Prostate gland (tissue), 2 donors: ENCODE data around the gene DNTT. TPM values are rescaled to one million over a fixed set of nuclear protein-coding genes. Genes with fewer than 3 reads are reported as not detected.

Source experiments
- DNase-seq: peaks from one replicate; pipeline ENCODE4 v3.0.0-alpha.2; 2019; ENCODE audit warnings: low spot score
- H3K27ac ChIP-seq, 2 donors: fragments of 200-600 bp; sonication (generic); 2 replicates each; pipeline ENCODE4 v1.5.1; 2017 to 2019
- H3K27me3 ChIP-seq: fragments of 200-600 bp; sonication (generic); replicated peaks from 2 replicates; pipeline ENCODE4 v1.5.1; 2019; ENCODE audit not compliant: insufficient read depth
- H3K36me3 ChIP-seq, 2 donors: fragments of 200-600 bp; sonication (generic); 1 replicate in 1 of 2; 2 replicates in 1 of 2; pipeline versions ENCODE4 v1.5.1 to v1.8.1; 2017 to 2019
- H3K4me1 ChIP-seq: fragments of 200-600 bp; sonication (generic); replicated peaks from 2 replicates; pipeline ENCODE4 v1.5.1; 2019
- H3K4me3 ChIP-seq, 2 donors: fragments of 200-600 bp; sonication (generic); 2 replicates each; pipeline ENCODE4 v1.5.1; 2017 to 2019
- H3K9me3 ChIP-seq: fragments of 200-600 bp; sonication (generic); 2 replicates; pipeline ENCODE4 v1.5.1; 2017
- POLR2A ChIP-seq: fragments of 450-650 bp; IDR thresholded peaks from one replicate; pipeline ENCODE4 v1.6.1; 2016; ENCODE audit warnings: antibody characterized with exemption, mild to moderate bottlenecking
- POLR2AphosphoS5 ChIP-seq: sonication (generic); formaldehyde crosslinking; IDR thresholded peaks from one replicate; pipeline ENCODE4 v1.6.1; 2017; ENCODE audit warnings: antibody characterized with exemption
- WGBS: methylation state at CpG from one replicate; pipeline ENCODE4 v1.1.5; 2018; 5-methylcytosine and 5-hydroxymethylcytosine counted together
- intact Hi-C: fragments of 100-400 bp; cut with DNase I; formaldehyde crosslinking; loops from one replicate; pipeline ENCODE4 v1.14.2; 2022
- total RNA-seq, 2 donors: library from RNA; depleted of rRNA; stranded (reverse); fragments of >200 nt; gene quantifications; one replicate each; pipeline ENCODE4 v1.1.0, GENCODE V29; 2016
- TF ChIP-seq, protein P1 (sequence below), 4 experiments: fragments of 200-600 bp in 2 of 4; fragments of 450-650 bp in 2 of 4; sonication (generic) in 2 of 4; IDR thresholded peaks; 1 replicate in 3 of 4; 2 replicates in 1 of 4; pipeline ENCODE4 v1.5.1; 2016 to 2019; ENCODE audit warnings: antibody characterized with exemption in 4 of 4, mild to moderate bottlenecking in 2 of 4, moderate library complexity in 2 of 4

DNTT gene
- total RNA-seq, 2 donors from 2014 or later, result not detected

DNA sequence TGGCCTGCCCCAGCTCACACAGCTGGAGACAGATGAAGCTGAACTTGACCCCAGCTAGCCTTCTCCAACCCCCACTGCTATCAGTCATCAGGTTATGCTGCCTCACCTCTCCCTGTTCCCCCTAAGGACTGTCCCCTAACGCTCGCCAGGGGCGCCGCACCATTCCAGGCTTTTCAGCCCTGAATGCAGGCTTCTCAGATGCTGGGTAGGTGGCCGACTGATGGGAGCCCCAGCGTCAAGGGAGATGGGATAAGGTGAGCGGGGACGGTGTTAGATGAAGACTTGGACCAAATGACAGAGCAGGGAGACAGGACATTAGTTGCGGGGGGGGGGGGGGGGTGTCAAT is 70.4 kb downstream of the DNTT start:
- H3K36me3 ChIP-seq, result no peaks in the 10 kb centered on the region
- no peak for TF ChIP-seq POLR2A
- no peak for TF ChIP-seq POLR2AphosphoS5
- TF ChIP-seq, protein P1, sequence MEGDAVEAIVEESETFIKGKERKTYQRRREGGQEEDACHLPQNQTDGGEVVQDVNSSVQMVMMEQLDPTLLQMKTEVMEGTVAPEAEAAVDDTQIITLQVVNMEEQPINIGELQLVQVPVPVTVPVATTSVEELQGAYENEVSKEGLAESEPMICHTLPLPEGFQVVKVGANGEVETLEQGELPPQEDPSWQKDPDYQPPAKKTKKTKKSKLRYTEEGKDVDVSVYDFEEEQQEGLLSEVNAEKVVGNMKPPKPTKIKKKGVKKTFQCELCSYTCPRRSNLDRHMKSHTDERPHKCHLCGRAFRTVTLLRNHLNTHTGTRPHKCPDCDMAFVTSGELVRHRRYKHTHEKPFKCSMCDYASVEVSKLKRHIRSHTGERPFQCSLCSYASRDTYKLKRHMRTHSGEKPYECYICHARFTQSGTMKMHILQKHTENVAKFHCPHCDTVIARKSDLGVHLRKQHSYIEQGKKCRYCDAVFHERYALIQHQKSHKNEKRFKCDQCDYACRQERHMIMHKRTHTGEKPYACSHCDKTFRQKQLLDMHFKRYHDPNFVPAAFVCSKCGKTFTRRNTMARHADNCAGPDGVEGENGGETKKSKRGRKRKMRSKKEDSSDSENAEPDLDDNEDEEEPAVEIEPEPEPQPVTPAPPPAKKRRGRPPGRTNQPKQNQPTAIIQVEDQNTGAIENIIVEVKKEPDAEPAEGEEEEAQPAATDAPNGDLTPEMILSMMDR (IDR thresholded peaks at IDR 0.05), result no peak
- WGBS, result 34% methylated on average over 9 of the region's 9 CpGs
- H3K4me3 ChIP-seq, result peak overlapping the region in 1 of 2 donors; percentile 30
- intact Hi-C loops, result no loop called here
- no peak for DNase-seq
- no peaks in the 10 kb centered on the region for H3K27me3 ChIP-seq
- H3K9me3 ChIP-seq, result no peaks in the 10 kb centered on the region
- H3K4me1 ChIP-seq, result no peaks in the 10 kb centered on the region
- H3K27ac ChIP-seq, result no peak overlapping the region

DNA sequence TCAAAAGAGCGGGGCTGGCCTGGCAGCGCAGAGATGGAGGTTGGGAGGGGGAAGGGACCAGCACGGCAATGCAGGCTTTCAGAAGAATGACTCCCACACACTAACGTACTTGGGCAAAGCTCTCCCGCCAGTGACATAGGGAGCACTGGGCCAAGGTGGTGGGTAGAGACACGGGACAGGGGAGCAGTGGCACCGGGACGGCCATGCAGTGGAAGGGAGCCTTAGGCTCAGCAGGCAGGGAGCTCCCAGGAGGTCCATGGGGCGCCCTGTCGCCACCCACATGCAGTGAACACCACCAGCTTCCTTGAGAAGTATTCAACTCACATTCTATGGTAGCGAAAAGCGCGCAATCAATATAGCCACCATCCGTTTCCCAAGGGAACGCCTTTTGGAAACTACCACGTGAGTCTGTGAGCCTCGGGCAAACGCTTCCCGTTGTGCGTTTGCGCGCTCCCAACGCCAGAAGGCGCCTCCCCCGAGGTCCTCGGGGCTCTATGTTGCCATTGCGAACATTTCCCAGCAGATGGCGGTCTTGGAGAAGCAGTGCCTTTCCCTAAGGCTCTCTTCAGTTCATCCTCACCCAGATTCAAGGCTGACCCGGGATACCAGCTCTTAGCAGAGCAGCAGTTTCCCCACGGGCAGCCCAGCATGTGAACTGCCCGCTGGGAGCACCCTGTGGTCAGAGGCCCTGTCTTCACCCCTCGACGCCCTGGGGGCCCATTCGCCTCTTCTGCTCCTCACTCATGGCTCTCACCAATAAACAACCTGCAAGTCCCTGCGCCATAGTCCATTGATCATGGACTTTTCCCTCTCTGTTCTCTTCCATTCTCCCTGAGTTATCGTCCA is 71.0 kb downstream of the DNTT start:
- TF ChIP-seq POLR2AphosphoS5 (peak; percentile 85), POLR2A (no peak)
- TF ChIP-seq, protein P1 (IDR thresholded peaks at IDR 0.05), result peak; percentile 66 to 97 (median 92)
- H3K4me1 ChIP-seq, result no peaks in the 10 kb centered on the region
- H3K27me3 ChIP-seq, result no peaks in the 10 kb centered on the region
- DNase-seq, result peak; percentile 83
- H3K9me3 ChIP-seq, result no peaks in the 10 kb centered on the region
- H3K27ac ChIP-seq, result no peak overlapping the region
- H3K4me3 ChIP-seq, result peak overlapping the region; percentile 12 to 30
- H3K36me3 ChIP-seq, result no peaks in the 10 kb centered on the region
- intact Hi-C loops, result loop anchor here (5.0 kb wide), 1 partner anchor 137 kb away; the partner anchor contains the start of gene TLL2
- 7% methylated on average over 36 of the region's 36 CpGs for WGBS

DNA sequence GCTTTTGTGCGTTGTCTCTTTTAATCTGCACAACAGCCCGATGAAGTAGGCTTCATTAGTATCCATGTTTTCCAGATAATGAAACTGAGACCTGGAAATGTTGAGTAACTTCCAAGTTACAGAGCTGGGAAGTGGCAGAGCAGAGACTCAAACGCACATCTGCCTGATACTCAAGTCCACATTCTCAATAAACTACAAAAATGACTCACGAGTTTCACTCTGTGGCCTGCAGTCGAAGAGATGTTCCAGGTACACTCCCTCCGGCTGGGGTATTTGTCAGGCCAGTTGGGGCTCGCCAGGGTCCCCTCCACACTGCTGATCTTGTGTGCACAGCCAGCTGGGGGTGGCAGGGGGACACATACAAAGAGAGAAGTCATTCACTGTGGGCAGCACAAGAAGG is 72.2 kb downstream of the DNTT start:
- Histone ChIP-seq H3K27me3 (no peaks in the 10 kb centered on the region), H3K27ac (no peak overlapping the region), H3K4me3 (no peak overlapping the region), H3K9me3 (no peaks in the 10 kb centered on the region), H3K36me3 (no peaks in the 10 kb centered on the region), H3K4me1 (peaks cover 7% of the 10 kb centered on the region)
- no peak for TF ChIP-seq POLR2AphosphoS5
- TF ChIP-seq, protein P1 (IDR thresholded peaks at IDR 0.05), result no peak
- TF ChIP-seq POLR2A, result no peak
- intact Hi-C loops, result loop anchor here (5.0 kb wide), 1 partner anchor 136 kb away; the partner anchor contains the start of gene TLL2
- 53% methylated on average over 7 of the region's 7 CpGs for WGBS
- DNase-seq, result no peak

DNA sequence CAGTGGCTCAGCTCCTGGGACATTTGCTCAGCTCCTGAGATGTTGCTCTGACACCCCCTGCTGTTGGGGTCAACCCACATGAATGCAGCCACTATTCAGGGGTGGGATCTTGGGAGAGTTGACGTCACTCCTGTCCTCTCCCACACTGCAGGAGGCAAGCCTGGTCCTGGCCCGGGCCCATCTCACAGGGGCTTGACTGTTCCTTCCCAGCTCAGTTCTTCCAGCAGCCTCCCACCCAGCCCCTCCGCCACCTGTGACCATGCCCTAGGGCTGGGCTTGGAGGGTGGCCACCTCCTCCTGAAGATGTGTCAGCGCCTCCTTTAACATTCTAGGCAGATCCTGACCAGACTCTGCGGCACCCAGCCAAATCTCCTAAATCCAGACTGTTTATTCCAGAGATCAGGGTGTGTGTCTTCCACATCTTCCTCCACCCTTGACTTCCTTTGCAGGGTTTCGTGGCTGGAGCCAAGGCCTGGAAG is 73.6 kb downstream of the DNTT start:
- H3K27ac ChIP-seq, result no peak overlapping the region
- no peak overlapping the region for H3K4me3 ChIP-seq
- no peaks in the 10 kb centered on the region for H3K36me3 ChIP-seq
- intact Hi-C loops, result loop anchor here (5.0 kb wide), 1 partner anchor 134 kb away; the partner anchor contains the start of gene TLL2
- H3K4me1 ChIP-seq, result peaks cover 17% of the 10 kb centered on the region
- WGBS, result 45% methylated on average over 6 of the region's 6 CpGs
- no peak for TF ChIP-seq POLR2A
- TF ChIP-seq POLR2AphosphoS5, result no peak
- TF ChIP-seq, protein P1 (IDR thresholded peaks at IDR 0.05), result no peak
- H3K27me3 ChIP-seq, result no peaks in the 10 kb centered on the region
- no peak for DNase-seq
- H3K9me3 ChIP-seq, result no peaks in the 10 kb centered on the region
